Measurements from ENCODE around the gene RAB39A. TPM values are rescaled to one million over a fixed set of nuclear protein-coding genes. Genes with fewer than 3 reads are reported as not detected.
"Not testable (repeated sequence)": the region's sequence is repeated elsewhere in the genome, so short reads cannot be mapped to it uniquely, and the experiment has no call there.

RAB39A gene
- total RNA-seq, 1 donor from 2014 or later = 2.9 TPM

DNA sequence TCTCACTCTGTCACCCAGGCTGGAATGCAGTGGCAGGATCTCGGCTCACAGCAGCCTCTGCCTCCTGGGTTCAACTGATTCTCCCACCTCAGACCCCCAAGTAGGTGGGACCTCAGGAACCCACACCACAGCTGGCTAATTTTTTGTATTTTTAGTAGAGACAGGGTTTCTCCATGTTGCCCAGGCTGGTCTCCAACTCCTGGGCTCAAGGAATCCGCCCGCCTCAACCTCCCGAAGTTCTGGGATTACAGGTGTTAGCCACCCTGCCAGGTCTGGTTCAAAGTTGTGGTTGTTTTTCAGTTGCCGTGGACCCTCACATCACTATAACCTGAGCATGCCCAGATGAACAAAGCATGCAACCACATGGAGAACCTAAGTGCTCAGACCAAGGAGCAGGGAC lies 13.0 kb upstream of the RAB39A start:
- Mint-ChIP-seq H3K27me3 (no peaks in the 10 kb centered on the region), H3K4me3 (ENCODE audit: low read depth) (no peak overlapping the region)

GRCh38 chr11:107916671-107917241 lies 11.5 kb upstream of the RAB39A start:
- peak; percentile 15 for DNase-seq (ENCODE audit: low spot score, unreplicated experiment)
- Mint-ChIP-seq H3K27ac (no peak overlapping the region), H3K4me1 (ENCODE audit: low read depth) (no peaks in the 10 kb centered on the region), H3K36me3 (ENCODE audit: insufficient read depth) (no peaks in the 10 kb centered on the region), H3K27me3 (no peaks in the 10 kb centered on the region), H3K9me3 (ENCODE audit: low read depth) (no peaks in the 10 kb centered on the region), H3K4me3 (ENCODE audit: low read depth) (no peak overlapping the region)
- TF ChIP-seq, protein P1, sequence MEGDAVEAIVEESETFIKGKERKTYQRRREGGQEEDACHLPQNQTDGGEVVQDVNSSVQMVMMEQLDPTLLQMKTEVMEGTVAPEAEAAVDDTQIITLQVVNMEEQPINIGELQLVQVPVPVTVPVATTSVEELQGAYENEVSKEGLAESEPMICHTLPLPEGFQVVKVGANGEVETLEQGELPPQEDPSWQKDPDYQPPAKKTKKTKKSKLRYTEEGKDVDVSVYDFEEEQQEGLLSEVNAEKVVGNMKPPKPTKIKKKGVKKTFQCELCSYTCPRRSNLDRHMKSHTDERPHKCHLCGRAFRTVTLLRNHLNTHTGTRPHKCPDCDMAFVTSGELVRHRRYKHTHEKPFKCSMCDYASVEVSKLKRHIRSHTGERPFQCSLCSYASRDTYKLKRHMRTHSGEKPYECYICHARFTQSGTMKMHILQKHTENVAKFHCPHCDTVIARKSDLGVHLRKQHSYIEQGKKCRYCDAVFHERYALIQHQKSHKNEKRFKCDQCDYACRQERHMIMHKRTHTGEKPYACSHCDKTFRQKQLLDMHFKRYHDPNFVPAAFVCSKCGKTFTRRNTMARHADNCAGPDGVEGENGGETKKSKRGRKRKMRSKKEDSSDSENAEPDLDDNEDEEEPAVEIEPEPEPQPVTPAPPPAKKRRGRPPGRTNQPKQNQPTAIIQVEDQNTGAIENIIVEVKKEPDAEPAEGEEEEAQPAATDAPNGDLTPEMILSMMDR (IDR thresholded peaks at IDR 0.05; ENCODE audit: unreplicated experiment) = peak; percentile 72

More for the DNA sequence above, 13.0 kb upstream of the RAB39A start:
- no peaks in the 10 kb centered on the region for H3K4me1 Mint-ChIP-seq (ENCODE audit: low read depth)
- DNase-seq (ENCODE audit: low spot score, unreplicated experiment) = no peak
- TF ChIP-seq, protein P1 (IDR thresholded peaks at IDR 0.05; ENCODE audit: unreplicated experiment) = no peak
- H3K36me3 Mint-ChIP-seq (ENCODE audit: insufficient read depth) = no peaks in the 10 kb centered on the region
- peaks cover 3% of the 10 kb centered on the region for H3K9me3 Mint-ChIP-seq (ENCODE audit: low read depth)
- H3K27ac Mint-ChIP-seq = no peak overlapping the region

DNA sequence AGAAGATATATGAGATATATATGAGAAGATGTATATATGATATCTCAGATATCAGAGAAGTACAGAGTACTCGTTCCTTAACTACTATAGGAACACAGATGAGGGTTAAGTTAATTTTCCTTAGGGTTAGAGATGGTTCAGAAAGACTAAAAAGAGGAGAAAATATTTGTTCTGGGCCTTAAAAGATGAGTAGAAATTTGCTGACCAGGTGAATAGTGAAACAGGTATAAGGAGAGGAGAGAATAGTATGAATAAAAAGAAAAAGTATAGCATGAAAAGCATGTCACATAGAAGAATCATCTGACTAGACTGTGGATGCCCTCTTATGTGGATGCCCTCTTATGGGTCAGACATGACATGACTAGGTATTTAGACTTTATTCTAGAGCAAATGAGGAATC lies 6.3 kb upstream of the RAB39A start:
- Mint-ChIP-seq H3K27ac (no peak overlapping the region), H3K4me3 (ENCODE audit: low read depth) (no peak overlapping the region), H3K36me3 (ENCODE audit: insufficient read depth) (no peaks in the 10 kb centered on the region), H3K4me1 (ENCODE audit: low read depth) (no peaks in the 10 kb centered on the region), H3K9me3 (ENCODE audit: low read depth) (no peaks in the 10 kb centered on the region), H3K27me3 (peaks cover 25% of the 10 kb centered on the region)
- no peak for DNase-seq (ENCODE audit: low spot score, unreplicated experiment)
- TF ChIP-seq, protein P1 (IDR thresholded peaks at IDR 0.05; ENCODE audit: unreplicated experiment) = no peak

DNA sequence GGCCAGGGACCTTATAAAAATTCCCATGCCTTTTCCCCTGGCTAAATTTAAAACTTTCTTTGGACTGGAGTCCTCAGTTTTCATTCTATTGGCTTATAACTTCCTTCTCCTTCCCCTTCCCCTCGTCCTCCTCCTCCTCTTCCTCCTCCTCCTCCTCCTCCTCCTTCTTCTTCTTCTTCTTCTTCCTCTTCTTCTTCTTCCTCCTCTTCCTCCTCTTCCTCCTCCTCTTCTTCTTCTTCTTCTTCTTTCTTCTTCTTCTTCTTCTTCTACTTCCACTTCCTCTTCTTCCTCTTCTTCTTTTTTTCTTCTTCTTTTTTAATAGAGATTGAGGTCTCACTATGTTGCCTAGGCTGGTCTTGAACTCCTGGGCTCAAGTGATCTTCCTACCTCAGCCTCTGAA lies 4.7 kb upstream of the RAB39A start:
- H3K4me1 Mint-ChIP-seq (ENCODE audit: low read depth); DNase-seq (ENCODE audit: low spot score, unreplicated experiment); H3K4me3 Mint-ChIP-seq (ENCODE audit: low read depth); H3K9me3 Mint-ChIP-seq (ENCODE audit: low read depth); H3K27ac Mint-ChIP-seq; H3K36me3 Mint-ChIP-seq (ENCODE audit: insufficient read depth): not testable (repeated sequence)
- H3K27me3 Mint-ChIP-seq = peaks cover 25% of the 10 kb centered on the region

GRCh38 chr11:107924306-107924705 lies 3.9 kb upstream of the RAB39A start:
- TF ChIP-seq, protein P1 (IDR thresholded peaks at IDR 0.05; ENCODE audit: unreplicated experiment) = no peak

DNA sequence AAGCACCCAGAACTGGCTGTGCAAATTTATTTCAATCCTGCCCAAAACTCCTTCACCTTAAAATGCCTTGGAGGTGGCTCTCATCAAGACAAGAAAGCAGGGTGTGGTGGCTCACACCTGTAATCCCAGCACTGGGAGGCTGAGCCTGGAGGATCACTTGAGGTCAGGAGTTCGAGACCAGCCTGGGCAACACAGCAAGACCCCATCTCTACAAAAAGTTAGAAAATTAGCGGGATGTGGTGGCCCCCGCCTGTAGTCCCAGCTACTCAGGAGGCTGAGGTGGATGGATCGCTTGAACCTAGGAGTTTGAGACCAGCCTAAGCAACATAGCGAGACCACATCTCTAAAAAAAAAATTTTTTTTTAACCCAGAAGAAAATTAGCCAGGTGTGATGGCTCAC lies 689 bp upstream of the RAB39A start:
- H3K27me3 Mint-ChIP-seq = peaks cover 39% of the 10 kb centered on the region
- H3K36me3 Mint-ChIP-seq (ENCODE audit: insufficient read depth) = no peaks in the 10 kb centered on the region
- peak overlapping the region; percentile 68 for H3K4me3 Mint-ChIP-seq (ENCODE audit: low read depth)
- DNase-seq (ENCODE audit: low spot score, unreplicated experiment) = no peak
- TF ChIP-seq, protein P1 (IDR thresholded peaks at IDR 0.05; ENCODE audit: unreplicated experiment) = no peak
- H3K4me1 Mint-ChIP-seq (ENCODE audit: low read depth) = peaks cover 6% of the 10 kb centered on the region
- no peaks in the 10 kb centered on the region for H3K9me3 Mint-ChIP-seq (ENCODE audit: low read depth)
- no peak overlapping the region for H3K27ac Mint-ChIP-seq

More at GRCh38 chr11:107924306-107924705, 3.9 kb upstream of the RAB39A start:
- H3K27me3 Mint-ChIP-seq = peaks cover 29% of the 10 kb centered on the region
- H3K4me1 Mint-ChIP-seq (ENCODE audit: low read depth) = peaks cover 4% of the 10 kb centered on the region
- no peak for DNase-seq (ENCODE audit: low spot score, unreplicated experiment)
- no peak overlapping the region for H3K4me3 Mint-ChIP-seq (ENCODE audit: low read depth)
- H3K9me3 Mint-ChIP-seq (ENCODE audit: low read depth) = no peaks in the 10 kb centered on the region
- no peaks in the 10 kb centered on the region for H3K36me3 Mint-ChIP-seq (ENCODE audit: insufficient read depth)
- no peak overlapping the region for H3K27ac Mint-ChIP-seq
